ENCODE data around the gene DUSP22. TPM values are rescaled to one million over a fixed set of nuclear protein-coding genes. Genes with fewer than 3 reads are reported as not detected.

Gene DUSP22
- total RNA-seq, 1 experiment from 2014 or later = 25.0 TPM

- H4K5ac ChIP-seq (ENCODE audit: insufficient read length, low read depth, low read length) = no peak overlapping the region
- H3K79me2 ChIP-seq (ENCODE audit: insufficient read depth, low read length) = no peaks in the 10 kb centered on the region
- H3K23me2 ChIP-seq (ENCODE audit: insufficient read length, low read depth, low read length, poor library complexity, severe bottlenecking) = no peaks in the 10 kb centered on the region
- no peak for DNase-seq
- no peaks in the 10 kb centered on the region for H3K79me1 ChIP-seq (ENCODE audit: insufficient read depth, low read depth, low read length, poor library complexity, severe bottlenecking)
- H2AK5ac ChIP-seq (ENCODE audit: insufficient read length, low read length) = no peak overlapping the region
- H4K20me1 ChIP-seq (ENCODE audit: control insufficient read depth, insufficient read depth, insufficient read length) = no peaks in the 10 kb centered on the region
- Mint-ChIP-seq H3K9me3 (peaks cover 86 to 89% of the 10 kb centered on the region in 2 experiments), H3K4me3 (no peak overlapping the region), H3K27me3 (ENCODE audit: low read depth) (peaks cover 40% of the 10 kb centered on the region), H3K4me1 (no peaks in the 10 kb centered on the region), H3K27ac (peak overlapping the region in 1 of 3 experiments; percentile 16; a peak in 1 of 7 replicates), H3K36me3 (ENCODE audit: insufficient read depth in 1 of 3, low read depth in 3 of 3) (peaks cover 16 to 30% (median 22%) of the 10 kb centered on the region in 3 experiments)
- H2BK120ac ChIP-seq (ENCODE audit: low read depth, low read length, poor library complexity, severe bottlenecking) = no peak overlapping the region
- no peak overlapping the region for H3K4ac ChIP-seq (ENCODE audit: low read depth, low read length)
- no peak overlapping the region for H2AFZ ChIP-seq (ENCODE audit: low read length)
- no peak overlapping the region for H3K27ac ChIP-seq (ENCODE audit: insufficient read length, low read depth, low read length)
- H3K9me3 ChIP-seq (ENCODE audit: control insufficient read depth, low read depth, low read length) = peaks cover 57% of the 10 kb centered on the region
- no peak overlapping the region for H2BK15ac ChIP-seq (ENCODE audit: low read depth, low read length)
- no CpG with 5 or more reads among the region's 17 CpGs for WGBS (ENCODE audit: extremely low coverage, insufficient read length, low lambda C conversion rate)
- no peak overlapping the region for H3K9ac ChIP-seq (ENCODE audit: extremely low read depth, insufficient read length, low read length)
- no peak overlapping the region for H4K8ac ChIP-seq (replicated peaks; ENCODE audit: insufficient read length, low read depth, low read length)
- H2BK5ac ChIP-seq (ENCODE audit: insufficient read length, low read length) = no peak overlapping the region
- no peak overlapping the region for H3K14ac ChIP-seq (ENCODE audit: insufficient read depth, low read length)
- no peak overlapping the region for H3K23ac ChIP-seq (ENCODE audit: insufficient read length, low read depth, low read length)
- H2BK12ac ChIP-seq (ENCODE audit: insufficient read length, low read depth, low read length) = no peak overlapping the region
- no peaks in the 10 kb centered on the region for H3K27me3 ChIP-seq (ENCODE audit: insufficient read depth, low read length)
- H3K4me2 ChIP-seq (ENCODE audit: insufficient read depth, insufficient read length, low read length) = no peak overlapping the region
- H3T11ph ChIP-seq (ENCODE audit: low read length) = no peak overlapping the region
- H3K18ac ChIP-seq (ENCODE audit: insufficient read length, low read depth, low read length) = no peak overlapping the region
- no peak overlapping the region for H3K56ac ChIP-seq (ENCODE audit: insufficient read length, low read depth, low read length)
- no peak overlapping the region for H2BK20ac ChIP-seq (ENCODE audit: low read depth, low read length, poor library complexity, severe bottlenecking)
- no peaks in the 10 kb centered on the region for H3K4me1 ChIP-seq (ENCODE audit: insufficient read depth, low read length)
- no peak overlapping the region for H4K91ac ChIP-seq (ENCODE audit: insufficient read length, low read depth, low read length)
- TF ChIP-seq CTCF (conservative IDR thresholded peaks at IDR 0.05) = no peak
Measured at GRCh38 chr6:367891-368630, 75.8 kb downstream of the DUSP22 start.

Measured in H9 (cell line).